GM15510 (cell line): ENCODE results near the gene FER.

Experiments
- POLR2A ChIP-seq: IDR thresholded peaks from 3 replicates; pipeline ENCODE4 v1.6.1; 2011; ENCODE audit warnings: borderline replicate concordance; ENCODE audit not compliant: insufficient read length; ENCODE audit errors: extremely low read depth

FER gene

DNA sequence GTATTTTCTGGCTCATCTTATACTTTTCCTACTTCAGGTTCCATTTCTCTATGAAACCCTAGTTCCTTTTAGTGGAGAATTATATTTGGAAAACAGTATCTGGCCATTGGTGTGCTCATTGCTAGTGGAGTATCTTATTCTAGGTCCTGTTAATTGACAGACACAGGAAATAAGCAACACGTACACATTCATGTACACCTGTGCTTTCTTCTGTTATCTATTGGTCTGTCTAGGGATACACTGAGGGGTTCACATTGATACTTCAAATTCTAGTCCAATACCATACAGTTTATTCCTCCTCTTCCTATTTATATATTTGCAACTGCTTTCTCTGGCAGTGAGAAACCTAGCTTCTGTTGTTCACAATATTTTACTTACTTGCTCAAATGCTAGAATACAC, 110.2 kb downstream of the FER start:
- TF ChIP-seq POLR2A, result no peak

- no peak for TF ChIP-seq POLR2A
Observed at GRCh38 chr5:108858959-108859358, 111.3 kb downstream of the FER start.

DNA sequence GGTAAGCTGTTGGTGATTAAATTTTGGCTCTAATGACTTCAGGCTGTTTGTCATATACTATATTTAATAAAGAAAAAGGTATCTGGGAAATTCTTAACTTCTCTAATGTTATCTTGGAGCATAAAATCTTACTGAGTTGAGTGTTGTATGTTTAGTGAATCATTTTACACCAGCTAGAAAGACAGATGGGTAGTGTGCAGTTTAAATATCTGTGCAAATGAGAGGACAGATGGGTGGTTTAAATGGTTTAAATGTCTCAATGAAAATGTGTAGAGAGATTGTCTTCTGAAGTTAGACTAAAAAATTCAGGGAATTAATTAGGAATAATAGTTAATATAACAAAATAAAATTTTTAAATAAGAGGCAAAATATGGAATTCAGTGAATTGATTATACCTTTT, 114.5 kb downstream of the FER start:
- TF ChIP-seq POLR2A, result no peak

- TF ChIP-seq POLR2A, result no peak
Observed at GRCh38 chr5:108867656-108868055, 120.0 kb downstream of the FER start.

DNA sequence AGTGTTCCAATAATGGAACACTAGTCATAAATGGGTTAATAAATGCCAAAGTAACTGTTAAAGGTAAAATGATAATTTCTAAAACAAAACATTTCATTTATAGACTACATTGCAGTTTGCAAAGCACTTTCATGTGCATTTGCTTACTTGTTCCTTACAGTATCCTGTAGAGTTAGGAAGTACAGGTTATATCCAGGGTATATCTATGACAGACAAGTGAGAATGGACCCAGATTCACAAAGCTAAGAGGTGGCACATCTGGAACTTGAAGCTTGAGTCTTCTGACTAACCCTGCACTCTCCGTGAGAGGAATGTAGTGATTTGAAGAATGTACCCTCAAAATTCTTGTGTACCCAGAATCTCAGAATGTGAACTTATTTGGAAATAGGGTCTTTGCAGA, 121.4 kb downstream of the FER start:
- no peak for TF ChIP-seq POLR2A

DNA sequence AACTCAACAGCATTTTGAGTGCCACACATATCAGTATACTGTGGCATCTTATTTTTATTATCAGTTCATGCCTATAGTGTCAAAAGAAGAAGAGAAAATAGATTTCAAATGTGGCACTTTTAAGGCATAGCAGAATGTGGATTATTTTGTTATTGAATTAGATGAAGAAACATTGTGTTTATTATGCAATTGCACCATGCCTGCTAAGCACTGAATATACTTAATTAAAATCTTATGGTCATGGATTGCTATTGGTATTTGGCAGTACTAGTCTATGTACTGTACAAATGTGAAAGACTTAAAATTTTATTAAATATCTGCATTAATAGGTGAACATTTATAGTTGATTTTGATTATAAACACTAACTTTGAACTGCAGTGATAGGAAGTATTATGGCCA, 128.8 kb downstream of the FER start:
- no peak for TF ChIP-seq POLR2A

GRCh38 chr5:108878756-108879155, 131.1 kb downstream of the FER start:
- no peak for TF ChIP-seq POLR2A

GRCh38 chr5:108881133-108881532, 133.4 kb downstream of the FER start:
- TF ChIP-seq POLR2A, result no peak

DNA sequence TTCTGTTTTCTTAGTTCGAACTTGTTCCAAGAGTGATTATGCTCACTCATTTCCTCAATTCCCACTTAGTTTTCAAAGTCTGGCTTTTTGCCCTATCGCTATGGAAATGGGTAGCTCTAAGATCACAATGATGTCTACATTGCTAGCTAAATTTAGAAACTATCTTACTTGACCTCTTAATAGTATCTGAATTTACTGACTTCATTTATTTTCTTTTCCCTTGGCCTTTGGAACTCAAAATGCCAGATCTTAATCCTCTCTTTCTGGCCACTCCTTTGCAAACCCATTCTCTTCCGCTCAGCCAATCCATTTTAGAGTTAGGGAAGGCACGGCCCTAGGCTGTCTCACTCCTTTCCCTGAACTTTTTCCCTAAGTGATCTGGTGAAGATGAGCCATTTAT, 137.0 kb downstream of the FER start:
- no peak for TF ChIP-seq POLR2A

- no peak for TF ChIP-seq POLR2A
Observed at GRCh38 chr5:108898257-108898656, 150.6 kb downstream of the FER start.

DNA sequence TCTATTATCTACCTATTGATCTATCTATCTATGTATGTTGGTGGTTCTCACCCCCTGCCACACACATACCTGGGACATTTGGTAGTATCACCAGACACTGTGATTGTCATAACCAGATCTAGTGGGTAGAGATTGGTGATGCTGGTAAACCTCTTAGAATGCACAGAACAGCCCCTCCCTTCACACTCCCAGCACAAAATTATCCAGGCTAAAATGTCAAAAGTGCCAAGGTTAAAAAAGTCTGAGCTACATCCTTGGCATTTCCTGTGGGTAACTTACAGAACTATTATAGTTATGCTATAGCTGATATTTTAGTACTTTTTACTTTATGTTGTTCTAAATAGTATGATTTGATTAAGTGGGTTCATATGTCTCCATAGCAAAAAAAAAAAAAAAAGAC, 151.0 kb downstream of the FER start:
- no peak for TF ChIP-seq POLR2A

- TF ChIP-seq POLR2A, result no peak
Observed at GRCh38 chr5:108900668-108901067, 153.0 kb downstream of the FER start.

DNA sequence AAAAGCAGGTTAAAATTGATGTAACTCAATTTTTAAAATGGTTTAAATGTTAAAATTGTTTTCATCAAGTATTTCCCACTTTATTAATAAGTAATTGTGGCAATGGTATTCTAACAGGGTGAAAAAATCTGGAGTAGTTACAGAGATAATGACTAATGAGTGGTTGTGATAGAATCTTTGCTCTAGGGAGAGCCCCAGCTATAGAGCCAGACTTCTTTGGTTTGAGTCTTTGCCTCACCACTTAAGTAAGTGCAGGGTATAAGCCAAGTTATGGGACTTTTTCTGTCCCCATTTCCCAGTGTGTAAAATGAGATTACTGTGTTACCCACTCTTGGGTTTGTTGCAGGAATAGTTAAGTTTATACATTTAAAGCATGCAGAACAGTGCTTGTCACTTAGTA, 158.1 kb downstream of the FER start:
- no peak for TF ChIP-seq POLR2A

DNA sequence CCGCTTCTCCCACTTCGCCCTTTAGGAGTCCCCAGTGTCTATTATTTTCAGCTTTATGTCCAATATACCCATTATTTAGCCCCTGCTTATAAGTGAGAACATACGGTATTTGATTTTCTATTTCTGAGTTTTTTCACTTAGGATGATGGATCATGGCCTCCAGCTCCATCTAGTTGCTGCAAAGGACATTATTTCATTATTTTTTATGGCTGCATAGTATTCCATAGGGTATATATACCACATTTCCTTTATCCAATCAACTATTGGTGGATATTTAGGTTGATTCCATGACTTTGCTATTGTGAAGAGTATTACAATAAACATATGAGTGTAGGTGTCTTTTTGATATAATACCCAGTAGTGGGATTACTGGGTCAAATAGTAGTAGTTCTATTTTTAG, 162.9 kb downstream of the FER start:
- TF ChIP-seq POLR2A, result no peak

DNA sequence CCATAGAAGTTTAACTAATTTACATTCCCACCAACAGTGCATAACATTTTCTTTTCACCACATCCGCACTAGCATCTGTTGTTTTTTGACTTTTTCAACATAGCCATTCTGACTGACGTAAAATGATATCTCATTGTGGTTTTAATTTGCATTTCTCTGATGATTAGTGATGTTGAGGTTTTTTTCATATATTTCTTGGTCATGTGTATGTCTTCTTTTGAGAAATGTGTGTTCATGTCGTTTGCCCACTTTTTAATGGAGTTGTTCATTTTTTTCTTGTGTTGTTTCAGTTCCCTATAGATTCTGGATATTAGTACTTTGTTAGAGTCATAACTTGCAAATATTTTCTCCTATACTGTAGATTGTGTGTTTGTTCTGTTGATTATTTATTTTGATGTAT, 163.4 kb downstream of the FER start:
- no peak for TF ChIP-seq POLR2A

DNA sequence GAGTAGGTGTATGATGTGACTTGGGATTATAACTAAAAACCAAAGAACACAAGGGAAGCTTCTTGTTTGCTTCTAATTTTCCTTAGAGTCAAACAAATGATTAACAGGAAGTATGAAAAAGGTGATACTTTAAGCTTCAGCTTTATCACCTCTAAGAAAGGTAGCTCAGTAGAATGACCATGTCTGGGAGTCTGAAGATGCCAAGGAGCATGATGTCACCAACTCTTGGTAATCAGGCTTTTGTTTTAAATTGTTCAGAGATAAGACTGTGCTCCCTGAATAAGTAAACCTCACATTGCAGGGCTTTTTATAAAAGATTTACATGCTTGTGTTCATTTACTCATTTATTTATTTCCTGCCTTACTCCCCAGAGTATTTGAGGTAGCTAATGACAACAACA, 169.9 kb downstream of the FER start:
- no peak for TF ChIP-seq POLR2A

GRCh38 chr5:108919591-108920326, 172.1 kb downstream of the FER start:
- no peak for TF ChIP-seq POLR2A

DNA sequence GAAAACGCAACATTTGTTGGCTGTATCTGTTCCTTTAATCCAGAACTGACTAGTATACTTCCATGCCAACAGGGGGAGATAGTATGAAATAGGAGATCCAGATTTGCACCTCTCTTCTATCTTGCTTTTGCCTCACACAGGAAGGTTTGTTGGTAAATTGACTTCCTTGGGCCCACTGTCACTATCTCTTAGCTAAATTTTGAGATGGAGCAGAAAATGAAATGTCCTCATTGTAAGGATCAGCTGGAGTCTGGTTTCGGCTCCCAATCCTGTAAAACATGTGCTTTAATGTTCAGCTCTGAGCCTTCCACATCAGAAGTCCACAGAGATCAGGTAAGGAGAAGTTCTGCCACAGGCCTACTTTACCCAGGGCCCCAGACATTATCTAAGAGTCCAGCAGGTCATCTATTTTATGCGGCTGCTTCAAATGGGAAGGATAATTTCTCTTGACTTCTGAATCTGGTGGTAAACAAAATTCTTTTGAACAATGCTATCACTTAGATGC, 176.8 kb downstream of the FER start:
- no peak for TF ChIP-seq POLR2A

- TF ChIP-seq POLR2A, result no peak
Observed at GRCh38 chr5:108925073-108925472, 177.4 kb downstream of the FER start.
